Duodenal mucosa (tissue), 2 donors: Measurements from ENCODE around the gene HMSD.

Experiments used
- H3K27ac ChIP-seq: one replicate; pipeline ENCODE4 v1.7.0; 2013; ENCODE audit warnings: low read depth, low read length
- H3K27me3 ChIP-seq, 2 donors: one replicate each; pipeline ENCODE4 v1.7.0; 2013; ENCODE audit warnings: low read length in 2 of 2, control low read depth in 1 of 2; ENCODE audit not compliant: insufficient read depth in 2 of 2, control insufficient read depth in 1 of 2
- H3K36me3 ChIP-seq, 2 donors: one replicate each; pipeline ENCODE4 v1.7.0; 2013; ENCODE audit warnings: low read length in 2 of 2, control low read depth in 1 of 2; ENCODE audit not compliant: insufficient read depth in 2 of 2, control insufficient read depth in 1 of 2
- H3K4me1 ChIP-seq, 2 donors: one replicate each; pipeline ENCODE4 v1.7.0; 2013; ENCODE audit warnings: low read length in 2 of 2, control low read depth in 1 of 2; ENCODE audit not compliant: insufficient read depth in 2 of 2, control insufficient read depth in 1 of 2
- H3K4me3 ChIP-seq, 2 donors: one replicate each; pipeline ENCODE4 v1.7.0; 2013; ENCODE audit warnings: low read length in 2 of 2, low read depth in 1 of 2
- H3K9ac ChIP-seq, 2 donors: one replicate each; pipeline ENCODE4 v1.7.0; 2013; ENCODE audit warnings: low read length in 2 of 2, low read depth in 1 of 2
- H3K9me3 ChIP-seq, 2 donors: one replicate each; pipeline ENCODE4 v1.7.0; 2013; ENCODE audit warnings: low read length in 2 of 2, control low read depth in 1 of 2; ENCODE audit not compliant: control insufficient read depth in 1 of 2

The HMSD gene

GRCh38 chr18:63982361-63982760 is 33.3 kb downstream of the HMSD start:
- H3K9me3 ChIP-seq: no peaks in the 10 kb centered on the region
- H3K27me3 ChIP-seq: no peaks in the 10 kb centered on the region
- no peak overlapping the region for H3K27ac ChIP-seq
- H3K4me1 ChIP-seq: peaks cover 0 to 13% of the 10 kb centered on the region in 2 donors
- no peak overlapping the region for H3K9ac ChIP-seq
- H3K36me3 ChIP-seq: peaks cover 6 to 29% of the 10 kb centered on the region in 2 donors
- no peak overlapping the region for H3K4me3 ChIP-seq

GRCh38 chr18:63986885-63987284 is 37.8 kb downstream of the HMSD start:
- Histone ChIP-seq H3K9me3 (no peaks in the 10 kb centered on the region), H3K27me3 (no peaks in the 10 kb centered on the region), H3K4me1 (no peaks in the 10 kb centered on the region), H3K4me3 (no peak overlapping the region), H3K36me3 (peaks cover 4 to 22% of the 10 kb centered on the region in 2 donors), H3K9ac (no peak overlapping the region), H3K27ac (no peak overlapping the region)

- H3K27me3 ChIP-seq: no peaks in the 10 kb centered on the region
- H3K9ac ChIP-seq: no peak overlapping the region
- peaks cover 0 to 16% of the 10 kb centered on the region in 2 donors for H3K36me3 ChIP-seq
- no peaks in the 10 kb centered on the region for H3K9me3 ChIP-seq
- no peak overlapping the region for H3K4me3 ChIP-seq
- H3K27ac ChIP-seq: no peak overlapping the region
- H3K4me1 ChIP-seq: no peaks in the 10 kb centered on the region
Observed at GRCh38 chr18:63987743-63988142, 38.6 kb downstream of the HMSD start.

- Histone ChIP-seq H3K9ac (no peak overlapping the region), H3K4me1 (no peaks in the 10 kb centered on the region), H3K27ac (no peak overlapping the region), H3K36me3 (peaks cover 0 to under 1% of the 10 kb centered on the region in 2 donors), H3K4me3 (no peak overlapping the region), H3K27me3 (no peaks in the 10 kb centered on the region), H3K9me3 (peaks cover 0 to 2% of the 10 kb centered on the region in 2 donors)
Observed at GRCh38 chr18:63992751-63993150, 43.6 kb downstream of the HMSD start.

- Histone ChIP-seq H3K27me3 (no peaks in the 10 kb centered on the region), H3K27ac (no peak overlapping the region), H3K9me3 (peaks cover 0 to 2% of the 10 kb centered on the region in 2 donors), H3K9ac (no peak overlapping the region), H3K36me3 (no peaks in the 10 kb centered on the region), H3K4me3 (no peak overlapping the region), H3K4me1 (no peaks in the 10 kb centered on the region)
Observed at GRCh38 chr18:63994783-63995399, 45.8 kb downstream of the HMSD start.

GRCh38 chr18:63997041-63997440 is 47.9 kb downstream of the HMSD start:
- no peaks in the 10 kb centered on the region for H3K4me1 ChIP-seq
- no peaks in the 10 kb centered on the region for H3K27me3 ChIP-seq
- H3K9ac ChIP-seq: no peak overlapping the region
- H3K9me3 ChIP-seq: peaks cover 0 to 2% of the 10 kb centered on the region in 2 donors
- no peaks in the 10 kb centered on the region for H3K36me3 ChIP-seq
- no peak overlapping the region for H3K27ac ChIP-seq
- H3K4me3 ChIP-seq: no peak overlapping the region

- Histone ChIP-seq H3K9me3 (peaks cover 0 to 2% of the 10 kb centered on the region in 2 donors), H3K36me3 (no peaks in the 10 kb centered on the region), H3K4me1 (no peaks in the 10 kb centered on the region), H3K4me3 (no peak overlapping the region), H3K9ac (no peak overlapping the region), H3K27ac (no peak overlapping the region), H3K27me3 (no peaks in the 10 kb centered on the region)
Observed at GRCh38 chr18:63997606-63998005, 48.5 kb downstream of the HMSD start.

GRCh38 chr18:63999871-64000270 is 50.8 kb downstream of the HMSD start:
- Histone ChIP-seq H3K4me1 (no peaks in the 10 kb centered on the region), H3K4me3 (no peak overlapping the region), H3K27ac (no peak overlapping the region), H3K36me3 (no peaks in the 10 kb centered on the region), H3K9ac (no peak overlapping the region), H3K9me3 (peaks cover 0 to 2% of the 10 kb centered on the region in 2 donors), H3K27me3 (no peaks in the 10 kb centered on the region)

- H3K4me1 ChIP-seq: no peaks in the 10 kb centered on the region
- H3K36me3 ChIP-seq: no peaks in the 10 kb centered on the region
- no peak overlapping the region for H3K27ac ChIP-seq
- no peak overlapping the region for H3K9ac ChIP-seq
- no peaks in the 10 kb centered on the region for H3K9me3 ChIP-seq
- no peak overlapping the region for H3K4me3 ChIP-seq
- no peaks in the 10 kb centered on the region for H3K27me3 ChIP-seq
Observed at GRCh38 chr18:64002581-64002980, 53.5 kb downstream of the HMSD start.

GRCh38 chr18:64009305-64009704 is 60.2 kb downstream of the HMSD start:
- Histone ChIP-seq H3K36me3 (no peaks in the 10 kb centered on the region), H3K9me3 (no peaks in the 10 kb centered on the region)

More at GRCh38 chr18:64009305-64009704, 60.2 kb downstream of the HMSD start:
- H3K4me1 ChIP-seq: no peaks in the 10 kb centered on the region
- H3K9ac ChIP-seq: no peak overlapping the region
- H3K27ac ChIP-seq: no peak overlapping the region
- H3K4me3 ChIP-seq: no peak overlapping the region
- H3K27me3 ChIP-seq: no peaks in the 10 kb centered on the region
